Body of pancreas (tissue), 4 donors: ENCODE measurements around the gene CTAGE4.
"Not testable (repeated sequence)": the region's sequence is repeated elsewhere in the genome, so short reads cannot be mapped to it uniquely, and the experiment has no call there.

Source experiments
- CTCF ChIP-seq, 7 experiments: fragments of 450-650 bp in 4 of 7; fragments of 200-600 bp in 3 of 7; sonication (generic) in 3 of 7; IDR thresholded peaks; one replicate each; pipeline ENCODE4 v1.5.1; 2016 to 2019; ENCODE audit warnings: antibody characterized with exemption in 7 of 7
- POLR2A ChIP-seq, 3 donors: fragments of 450-650 bp; IDR thresholded peaks; one replicate each; pipeline ENCODE4 v1.6.1; 2016; ENCODE audit warnings: antibody characterized with exemption in 3 of 3, mild to moderate bottlenecking in 2 of 3

GRCh38 chr7:144198934-144199333, 15.7 kb downstream of the CTAGE4 start:
- TF ChIP-seq CTCF, POLR2A (IDR thresholded peaks at IDR 0.05): not testable (repeated sequence)
